HEK293 (cell line): ENCODE results near the gene SELENOP.

Experiments used
- CTCF ChIA-PET: fragments of 350-600 bp; formaldehyde crosslinking; extraction: SDS; loops from one replicate; lab custom pipeline; 2021; ENCODE audit warnings: antibody characterized with exemption; lab: Yijun Ruan, JAX
- POLR2A ChIA-PET: fragments of 300-600 bp; formaldehyde crosslinking; extraction: SDS; loops from one replicate; lab custom pipeline; 2020; ENCODE audit warnings: antibody characterized with exemption, inconsistent platforms; lab: Yijun Ruan, JAX
- H3K27ac ChIP-seq: fragments of 200-500 bp; sonication (Bioruptor generic); 2 replicates; pipeline ENCODE4 v1.5.1; 2014; ENCODE audit warnings: low read depth, low read length, control low read depth, inconsistent platforms; ENCODE audit errors: extremely low read depth
- H3K36me3 ChIP-seq, 2 experiments: fragments of 200-500 bp in 1 of 2; sonication (Bioruptor generic) in 1 of 2; 1 replicate in 1 of 2; 2 replicates in 1 of 2; pipeline ENCODE4 v1.5.1; 2014 to 2017; ENCODE audit warnings: inconsistent platforms in 2 of 2, low read length in 2 of 2; ENCODE audit not compliant: control insufficient read depth in 2 of 2, insufficient read depth in 1 of 2
- H3K4me1 ChIP-seq: fragments of 200-500 bp; sonication (Bioruptor generic); 2 replicates; pipeline ENCODE4 v1.5.1; 2014; ENCODE audit warnings: mild to moderate bottlenecking, low read length, inconsistent platforms; ENCODE audit not compliant: control insufficient read depth, insufficient read depth
- H3K4me3 ChIP-seq: 2 replicates; pipeline ENCODE4 v1.5.1; 2011; ENCODE audit warnings: low read depth, mild to moderate bottlenecking, control low read depth, low read length, moderate library complexity
- H3K9me3 ChIP-seq: fragments of 200-500 bp; sonication (Bioruptor generic); 2 replicates; pipeline ENCODE4 v1.5.1; 2014; ENCODE audit warnings: low read depth, low read length, inconsistent platforms; ENCODE audit not compliant: control insufficient read depth, insufficient read depth
- HOXD13 ChIP-seq: sonication (generic); formaldehyde crosslinking; IDR thresholded peaks from 2 replicates; pipeline ENCODE4 v1.8.0; 2022; ENCODE audit warnings: missing genetic modification reagents, borderline replicate concordance
- OVOL3 ChIP-seq: fragments of 450-650 bp; formaldehyde crosslinking; IDR thresholded peaks from 2 replicates; pipeline ENCODE4 v1.5.1; 2016; ENCODE audit warnings: missing biosample characterization, missing genetic modification characterization
- SALL2 ChIP-seq: fragments of 450-650 bp; formaldehyde crosslinking; IDR thresholded peaks from 2 replicates; pipeline ENCODE4 v1.5.0; 2017; ENCODE audit warnings: missing biosample characterization, mild to moderate bottlenecking, missing genetic modification characterization, borderline replicate concordance
- YY2 ChIP-seq: fragments of 450-650 bp; formaldehyde crosslinking; IDR thresholded peaks from 2 replicates; pipeline ENCODE4 v1.5.1; 2016; ENCODE audit warnings: missing biosample characterization, missing genetic modification characterization
- ZNF157 ChIP-seq: fragments of 450-650 bp; formaldehyde crosslinking; IDR thresholded peaks from 2 replicates; pipeline ENCODE4 v1.5.1; 2016; ENCODE audit warnings: missing biosample characterization, missing genetic modification characterization
- ZNF214 ChIP-seq: fragments of 450-650 bp; formaldehyde crosslinking; IDR thresholded peaks from 2 replicates; pipeline ENCODE4 v1.5.1; 2017; ENCODE audit warnings: missing biosample characterization, mild to moderate bottlenecking, missing genetic modification characterization, borderline replicate concordance
- ZNF791 ChIP-seq: fragments of 450-650 bp; formaldehyde crosslinking; IDR thresholded peaks from 2 replicates; pipeline ENCODE4 v1.5.1; 2016; ENCODE audit warnings: missing biosample characterization, missing genetic modification characterization
- TF ChIP-seq, protein P1 (sequence below): fragments of 450-650 bp; formaldehyde crosslinking; IDR thresholded peaks from 2 replicates; pipeline ENCODE4 v1.5.1; 2016; ENCODE audit warnings: missing biosample characterization, missing genetic modification characterization
- TF ChIP-seq, protein P2 (sequence below): fragments of 450-650 bp; formaldehyde crosslinking; IDR thresholded peaks from 2 replicates; pipeline ENCODE4 v1.5.1; 2017; ENCODE audit warnings: missing biosample characterization, missing genetic modification characterization
- TF ChIP-seq, protein P3 (sequence below): IDR thresholded peaks from 2 replicates; pipeline ENCODE4 v1.6.1; 2011; ENCODE audit warnings: mild to moderate bottlenecking, low read depth, low read length, borderline replicate concordance
- TF ChIP-seq, protein P4 (sequence below): fragments of 450-650 bp; formaldehyde crosslinking; IDR thresholded peaks from 2 replicates; pipeline ENCODE4 v1.5.1; 2016; ENCODE audit warnings: missing biosample characterization, missing genetic modification characterization
- TF ChIP-seq, protein P5 (sequence below): fragments of 450-650 bp; formaldehyde crosslinking; IDR thresholded peaks from 2 replicates; pipeline ENCODE4 v1.5.1; 2016; ENCODE audit warnings: missing biosample characterization, missing genetic modification characterization, borderline replicate concordance
- TF ChIP-seq, protein P6 (sequence below): fragments of 450-650 bp; IDR thresholded peaks from 2 replicates; pipeline ENCODE4 v1.5.1; 2018; ENCODE audit warnings: missing biosample characterization, missing genetic modification characterization

SELENOP gene

DNA sequence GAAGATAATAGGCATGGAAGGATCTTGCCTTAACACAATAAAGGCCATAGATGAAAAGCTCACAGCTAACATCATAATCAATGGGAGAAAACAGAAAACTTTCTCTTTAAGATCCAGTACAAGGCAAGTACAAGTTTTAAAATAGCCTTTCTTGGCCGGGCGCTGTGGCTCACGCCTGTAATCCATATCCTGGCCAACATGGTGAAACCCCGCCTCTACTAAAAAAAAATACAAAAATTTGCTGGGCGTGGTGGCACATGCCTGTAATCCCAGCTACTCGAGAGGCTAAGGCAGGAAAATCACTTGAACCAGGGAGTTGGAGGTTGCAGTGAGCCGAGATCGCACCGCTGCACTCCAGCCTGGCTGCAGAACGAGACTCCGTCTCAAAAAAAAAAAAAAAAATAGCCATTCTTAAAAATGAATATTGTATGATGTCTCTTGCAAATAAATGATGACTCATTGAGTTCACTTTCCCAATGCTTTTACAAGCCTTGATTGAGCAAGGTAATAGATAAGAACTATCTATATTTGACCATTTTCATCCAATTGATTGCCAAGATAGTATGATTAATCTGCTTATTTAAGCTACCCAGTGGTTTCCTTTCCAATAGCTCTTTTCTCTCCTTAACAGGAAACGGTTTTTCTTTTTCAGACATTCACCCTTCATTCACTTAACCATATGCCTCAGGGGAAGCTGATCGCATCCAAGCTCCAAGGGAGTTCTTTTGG lies 39.3 kb downstream of the SELENOP start:
- Histone ChIP-seq H3K36me3 (no peaks in the 10 kb centered on the region), H3K27ac (no peak overlapping the region), H3K4me3 (no peak overlapping the region), H3K9me3 (no peaks in the 10 kb centered on the region), H3K4me1 (no peaks in the 10 kb centered on the region)
- CTCF ChIA-PET: interaction anchor here (0.6 to 2.4 kb wide), 4 partner anchors 13 to 715 kb away, joined by 3 to 11 read pairs (median 5); no protein-coding TSS in a partner anchor
- POLR2A ChIA-PET: interaction anchor here (0.7 kb wide), 1 partner anchor 349 kb away, joined by 5 read pairs; no protein-coding TSS in a partner anchor
- no peak for TF ChIP-seq SALL2 (tag by site-specific recombination)

DNA sequence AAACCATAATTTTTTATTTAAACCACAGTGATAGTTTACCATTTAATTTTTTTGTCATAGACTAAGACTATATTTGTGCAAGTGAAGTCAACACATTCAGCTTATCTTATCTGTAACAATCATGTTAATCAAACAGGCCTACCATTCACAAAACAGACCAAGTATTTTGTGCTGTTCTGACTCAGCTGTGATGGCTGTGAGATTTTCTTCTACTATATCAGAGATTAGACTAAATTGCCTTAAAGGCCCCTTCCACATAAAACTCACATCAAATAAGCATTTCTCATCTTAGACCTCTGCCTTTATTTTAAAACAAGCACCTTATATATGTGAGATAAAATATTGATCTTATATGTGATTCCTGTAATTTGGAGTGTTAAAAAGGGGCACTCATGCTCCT lies 41.7 kb downstream of the SELENOP start:
- H3K27ac ChIP-seq: no peak overlapping the region
- CTCF ChIA-PET: interaction anchor here (0.9 to 1.3 kb wide), 2 partner anchors 25 to 119 kb away, joined by 4 read pairs; no protein-coding TSS in a partner anchor
- no peak overlapping the region for H3K4me3 ChIP-seq
- TF ChIP-seq, protein P1, sequence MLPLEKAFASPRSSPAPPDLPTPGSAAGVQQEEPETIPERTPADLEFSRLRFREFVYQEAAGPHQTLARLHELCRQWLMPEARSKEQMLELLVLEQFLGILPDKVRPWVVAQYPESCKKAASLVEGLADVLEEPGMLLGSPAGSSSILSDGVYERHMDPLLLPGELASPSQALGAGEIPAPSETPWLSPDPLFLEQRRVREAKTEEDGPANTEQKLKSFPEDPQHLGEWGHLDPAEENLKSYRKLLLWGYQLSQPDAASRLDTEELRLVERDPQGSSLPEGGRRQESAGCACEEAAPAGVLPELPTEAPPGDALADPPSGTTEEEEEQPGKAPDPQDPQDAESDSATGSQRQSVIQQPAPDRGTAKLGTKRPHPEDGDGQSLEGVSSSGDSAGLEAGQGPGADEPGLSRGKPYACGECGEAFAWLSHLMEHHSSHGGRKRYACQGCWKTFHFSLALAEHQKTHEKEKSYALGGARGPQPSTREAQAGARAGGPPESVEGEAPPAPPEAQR (tag by site-specific recombination): no peak
- TF ChIP-seq, protein P2, sequence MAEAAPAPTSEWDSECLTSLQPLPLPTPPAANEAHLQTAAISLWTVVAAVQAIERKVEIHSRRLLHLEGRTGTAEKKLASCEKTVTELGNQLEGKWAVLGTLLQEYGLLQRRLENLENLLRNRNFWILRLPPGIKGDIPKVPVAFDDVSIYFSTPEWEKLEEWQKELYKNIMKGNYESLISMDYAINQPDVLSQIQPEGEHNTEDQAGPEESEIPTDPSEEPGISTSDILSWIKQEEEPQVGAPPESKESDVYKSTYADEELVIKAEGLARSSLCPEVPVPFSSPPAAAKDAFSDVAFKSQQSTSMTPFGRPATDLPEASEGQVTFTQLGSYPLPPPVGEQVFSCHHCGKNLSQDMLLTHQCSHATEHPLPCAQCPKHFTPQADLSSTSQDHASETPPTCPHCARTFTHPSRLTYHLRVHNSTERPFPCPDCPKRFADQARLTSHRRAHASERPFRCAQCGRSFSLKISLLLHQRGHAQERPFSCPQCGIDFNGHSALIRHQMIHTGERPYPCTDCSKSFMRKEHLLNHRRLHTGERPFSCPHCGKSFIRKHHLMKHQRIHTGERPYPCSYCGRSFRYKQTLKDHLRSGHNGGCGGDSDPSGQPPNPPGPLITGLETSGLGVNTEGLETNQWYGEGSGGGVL (tag by site-specific recombination): no peak
- TF ChIP-seq, protein P3, sequence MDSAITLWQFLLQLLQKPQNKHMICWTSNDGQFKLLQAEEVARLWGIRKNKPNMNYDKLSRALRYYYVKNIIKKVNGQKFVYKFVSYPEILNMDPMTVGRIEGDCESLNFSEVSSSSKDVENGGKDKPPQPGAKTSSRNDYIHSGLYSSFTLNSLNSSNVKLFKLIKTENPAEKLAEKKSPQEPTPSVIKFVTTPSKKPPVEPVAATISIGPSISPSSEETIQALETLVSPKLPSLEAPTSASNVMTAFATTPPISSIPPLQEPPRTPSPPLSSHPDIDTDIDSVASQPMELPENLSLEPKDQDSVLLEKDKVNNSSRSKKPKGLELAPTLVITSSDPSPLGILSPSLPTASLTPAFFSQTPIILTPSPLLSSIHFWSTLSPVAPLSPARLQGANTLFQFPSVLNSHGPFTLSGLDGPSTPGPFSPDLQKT: no peak
- TF ChIP-seq OVOL3 (tag by site-specific recombination): no peak
- no peak for TF ChIP-seq ZNF214 (tag by site-specific recombination)
- TF ChIP-seq ZNF791 (tag by site-specific recombination): no peak
- TF ChIP-seq HOXD13 (CRISPR knock-in tag): no peak
- TF ChIP-seq, protein P4, sequence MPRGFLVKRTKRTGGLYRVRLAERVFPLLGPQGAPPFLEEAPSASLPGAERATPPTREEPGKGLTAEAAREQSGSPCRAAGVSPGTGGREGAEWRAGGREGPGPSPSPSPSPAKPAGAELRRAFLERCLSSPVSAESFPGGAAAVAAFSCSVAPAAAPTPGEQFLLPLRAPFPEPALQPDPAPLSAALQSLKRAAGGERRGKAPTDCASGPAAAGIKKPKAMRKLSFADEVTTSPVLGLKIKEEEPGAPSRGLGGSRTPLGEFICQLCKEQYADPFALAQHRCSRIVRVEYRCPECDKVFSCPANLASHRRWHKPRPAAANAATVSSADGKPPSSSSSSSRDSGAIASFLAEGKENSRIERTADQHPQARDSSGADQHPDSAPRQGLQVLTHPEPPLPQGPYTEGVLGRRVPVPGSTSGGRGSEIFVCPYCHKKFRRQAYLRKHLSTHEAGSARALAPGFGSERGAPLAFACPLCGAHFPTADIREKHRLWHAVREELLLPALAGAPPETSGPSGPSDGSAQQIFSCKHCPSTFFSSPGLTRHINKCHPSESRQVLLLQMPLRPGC (tag by site-specific recombination): no peak
- no peaks in the 10 kb centered on the region for H3K9me3 ChIP-seq
- no peaks in the 10 kb centered on the region for H3K36me3 ChIP-seq
- no peaks in the 10 kb centered on the region for H3K4me1 ChIP-seq
- POLR2A ChIA-PET: no interaction called here

DNA sequence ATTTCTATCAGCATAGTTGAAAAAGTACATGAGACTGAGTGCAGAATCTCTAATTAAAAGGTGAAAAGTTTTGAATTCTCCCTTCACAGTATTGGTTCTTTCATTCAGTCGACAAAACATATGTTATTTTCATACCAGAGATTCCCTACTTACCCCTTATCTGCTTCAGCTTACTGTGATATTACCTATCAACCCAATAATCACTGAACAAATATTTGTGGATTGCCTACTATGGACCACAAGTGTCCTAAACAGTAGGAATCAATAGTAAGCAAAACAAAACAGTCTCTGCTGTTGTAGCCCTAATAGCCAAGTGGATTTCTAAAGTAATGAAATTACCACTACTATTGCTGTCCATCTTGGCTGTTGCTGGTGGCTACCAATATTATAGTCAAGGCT lies 43.6 kb downstream of the SELENOP start:
- POLR2A ChIA-PET: no interaction called here
- Histone ChIP-seq H3K4me1 (no peaks in the 10 kb centered on the region), H3K9me3 (no peaks in the 10 kb centered on the region), H3K36me3 (no peaks in the 10 kb centered on the region), H3K4me3 (no peak overlapping the region), H3K27ac (no peak overlapping the region)
- CTCF ChIA-PET: interaction anchor here (0.6 to 2.3 kb wide), 24 partner anchors 9 to 918 kb away, joined by 3 to 34 read pairs (median 4); partner anchors contain the start of gene GHR
- TF ChIP-seq ZNF157 (no peak), YY2 (tag by site-specific recombination) (no peak)
- TF ChIP-seq, protein P5, sequence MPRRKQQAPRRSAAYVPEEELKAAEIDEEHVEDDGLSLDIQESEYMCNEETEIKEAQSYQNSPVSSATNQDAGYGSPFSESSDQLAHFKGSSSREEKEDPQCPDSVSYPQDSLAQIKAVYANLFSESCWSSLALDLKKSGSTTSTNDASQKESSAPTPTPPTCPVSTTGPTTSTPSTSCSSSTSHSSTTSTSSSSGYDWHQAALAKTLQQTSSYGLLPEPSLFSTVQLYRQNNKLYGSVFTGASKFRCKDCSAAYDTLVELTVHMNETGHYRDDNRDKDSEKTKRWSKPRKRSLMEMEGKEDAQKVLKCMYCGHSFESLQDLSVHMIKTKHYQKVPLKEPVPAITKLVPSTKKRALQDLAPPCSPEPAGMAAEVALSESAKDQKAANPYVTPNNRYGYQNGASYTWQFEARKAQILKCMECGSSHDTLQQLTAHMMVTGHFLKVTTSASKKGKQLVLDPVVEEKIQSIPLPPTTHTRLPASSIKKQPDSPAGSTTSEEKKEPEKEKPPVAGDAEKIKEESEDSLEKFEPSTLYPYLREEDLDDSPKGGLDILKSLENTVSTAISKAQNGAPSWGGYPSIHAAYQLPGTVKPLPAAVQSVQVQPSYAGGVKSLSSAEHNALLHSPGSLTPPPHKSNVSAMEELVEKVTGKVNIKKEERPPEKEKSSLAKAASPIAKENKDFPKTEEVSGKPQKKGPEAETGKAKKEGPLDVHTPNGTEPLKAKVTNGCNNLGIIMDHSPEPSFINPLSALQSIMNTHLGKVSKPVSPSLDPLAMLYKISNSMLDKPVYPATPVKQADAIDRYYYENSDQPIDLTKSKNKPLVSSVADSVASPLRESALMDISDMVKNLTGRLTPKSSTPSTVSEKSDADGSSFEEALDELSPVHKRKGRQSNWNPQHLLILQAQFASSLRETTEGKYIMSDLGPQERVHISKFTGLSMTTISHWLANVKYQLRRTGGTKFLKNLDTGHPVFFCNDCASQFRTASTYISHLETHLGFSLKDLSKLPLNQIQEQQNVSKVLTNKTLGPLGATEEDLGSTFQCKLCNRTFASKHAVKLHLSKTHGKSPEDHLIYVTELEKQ (tag by site-specific recombination): no peak
- TF ChIP-seq, protein P6, sequence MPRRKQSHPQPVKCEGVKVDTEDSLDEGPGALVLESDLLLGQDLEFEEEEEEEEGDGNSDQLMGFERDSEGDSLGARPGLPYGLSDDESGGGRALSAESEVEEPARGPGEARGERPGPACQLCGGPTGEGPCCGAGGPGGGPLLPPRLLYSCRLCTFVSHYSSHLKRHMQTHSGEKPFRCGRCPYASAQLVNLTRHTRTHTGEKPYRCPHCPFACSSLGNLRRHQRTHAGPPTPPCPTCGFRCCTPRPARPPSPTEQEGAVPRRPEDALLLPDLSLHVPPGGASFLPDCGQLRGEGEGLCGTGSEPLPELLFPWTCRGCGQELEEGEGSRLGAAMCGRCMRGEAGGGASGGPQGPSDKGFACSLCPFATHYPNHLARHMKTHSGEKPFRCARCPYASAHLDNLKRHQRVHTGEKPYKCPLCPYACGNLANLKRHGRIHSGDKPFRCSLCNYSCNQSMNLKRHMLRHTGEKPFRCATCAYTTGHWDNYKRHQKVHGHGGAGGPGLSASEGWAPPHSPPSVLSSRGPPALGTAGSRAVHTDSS: no peak
